Activated gamma-delta T cell treated with Interleukin-2 at 50 U/mL for 16 hours (primary cell): Measurements from ENCODE around the gene VPS54.

Experiments
- DNase-seq: peaks from one replicate; pipeline ENCODE4 v3.0.0-alpha.2; 2020

VPS54 gene

GRCh38 chr2:64019083-64019974 is at the start of gene VPS54:
TSS of gene VPS54 (minus strand) at chr2:64019428. CDS start at chr2:63983999, 35,429 bp downstream.
- DNase-seq = peak; percentile 46

GRCh38 chr2:64067326-64067725 is 48.1 kb upstream of the VPS54 start:
- no peak for DNase-seq

- DNase-seq = no peak
Measured at GRCh38 chr2:64065516-64065915, 46.3 kb upstream of the VPS54 start.

- no peak for DNase-seq
Measured at GRCh38 chr2:64063924-64064331, 44.7 kb upstream of the VPS54 start.

GRCh38 chr2:64063454-64063853 is 44.2 kb upstream of the VPS54 start:
- DNase-seq = no peak

GRCh38 chr2:64062840-64063239 is 43.6 kb upstream of the VPS54 start:
- DNase-seq = no peak

GRCh38 chr2:64059270-64059669 is 40.0 kb upstream of the VPS54 start:
- DNase-seq = no peak

GRCh38 chr2:64056021-64056420 is 36.8 kb upstream of the VPS54 start:
- DNase-seq = no peak

- no peak for DNase-seq
Measured at GRCh38 chr2:64054161-64054915, 35.1 kb upstream of the VPS54 start.

GRCh38 chr2:64052463-64053241 is 33.4 kb upstream of the VPS54 start:
- DNase-seq = no peak

- peak; percentile 63 for DNase-seq
Measured at GRCh38 chr2:64049633-64050220, 30.5 kb upstream of the VPS54 start.

GRCh38 chr2:64045938-64046337 is 26.7 kb upstream of the VPS54 start:
- no peak for DNase-seq

GRCh38 chr2:64040161-64040560 is 20.9 kb upstream of the VPS54 start:
- no peak for DNase-seq

- DNase-seq = no peak
Measured at GRCh38 chr2:64036034-64036705, 16.9 kb upstream of the VPS54 start.

- no peak for DNase-seq
Measured at GRCh38 chr2:64035072-64035942, 16.1 kb upstream of the VPS54 start.

- no peak for DNase-seq
Measured at GRCh38 chr2:64029116-64029665, 10.0 kb upstream of the VPS54 start.

- no peak for DNase-seq
Measured at GRCh38 chr2:64025741-64026140, 6.5 kb upstream of the VPS54 start.

- no peak for DNase-seq
Measured at GRCh38 chr2:64024259-64024949, 5.2 kb upstream of the VPS54 start.

- DNase-seq = no peak
Measured at GRCh38 chr2:64023485-64024258, 4.4 kb upstream of the VPS54 start.
